HG03571 (cell line): Measurements from ENCODE around the gene KCMF1.

ENCODE experiments used
- ATAC-seq: cut with Tn5 transposase; IDR thresholded peaks from one replicate; pipeline ENCODE4 v1.9.1; 2021; ENCODE audit not compliant: unreplicated experiment

KCMF1 gene

GRCh38 chr2:85076618-85077274, 105.8 kb downstream of the KCMF1 start:
- ATAC-seq, result no peak

- ATAC-seq, result no peak
Observed at GRCh38 chr2:85077859-85078419, 107.0 kb downstream of the KCMF1 start.

GRCh38 chr2:85078536-85078935, 107.6 kb downstream of the KCMF1 start:
- ATAC-seq, result no peak

GRCh38 chr2:85083092-85083491, 112.1 kb downstream of the KCMF1 start:
- no peak for ATAC-seq

GRCh38 chr2:85085563-85085962, 114.6 kb downstream of the KCMF1 start:
- ATAC-seq, result no peak

GRCh38 chr2:85087541-85087940, 116.6 kb downstream of the KCMF1 start:
- no peak for ATAC-seq

GRCh38 chr2:85088921-85089320, 118.0 kb downstream of the KCMF1 start:
- ATAC-seq, result no peak

- no peak for ATAC-seq
Observed at GRCh38 chr2:85089585-85089984, 118.6 kb downstream of the KCMF1 start.

- ATAC-seq, result no peak
Observed at GRCh38 chr2:85091838-85092237, 120.9 kb downstream of the KCMF1 start.

GRCh38 chr2:85095094-85095493, 124.1 kb downstream of the KCMF1 start:
- no peak for ATAC-seq

GRCh38 chr2:85096616-85097015, 125.7 kb downstream of the KCMF1 start:
- ATAC-seq, result no peak

GRCh38 chr2:85104228-85104627, 133.3 kb downstream of the KCMF1 start:
- no peak for ATAC-seq

- no peak for ATAC-seq
Observed at GRCh38 chr2:85106489-85107180, 135.7 kb downstream of the KCMF1 start.
